Breast epithelium (tissue), 4 donors: ENCODE measurements around the gene FTCD. TPM values are rescaled to one million over a fixed set of nuclear protein-coding genes. Genes with fewer than 3 reads are reported as not detected.
"Not testable (repeated sequence)": the region's sequence is repeated elsewhere in the genome, so short reads cannot be mapped to it uniquely, and the experiment has no call there.

Experiments used
- DNase-seq, 2 donors: peaks; one replicate each; pipeline ENCODE4 v3.0.0-alpha.2; 2019; ENCODE audit warnings: low spot score in 2 of 2
- H3K27ac ChIP-seq, 2 donors: fragments of 200-600 bp; sonication (generic) in 1 of 2; one replicate each; pipeline ENCODE4 v1.5.1; 2016 to 2019; ENCODE audit warnings: mild to moderate bottlenecking in 1 of 2
- H3K27me3 ChIP-seq, 2 donors: fragments of 200-600 bp; sonication (generic) in 1 of 2; one replicate each; pipeline versions ENCODE4 v1.5.1 to v1.6.0; 2017 to 2019; ENCODE audit warnings: control low read depth in 1 of 2, mild to moderate bottlenecking in 1 of 2
- H3K36me3 ChIP-seq: fragments of 200-600 bp; one replicate; pipeline ENCODE4 v1.5.1; 2019
- H3K4me1 ChIP-seq, 2 donors: fragments of 200-600 bp; sonication (generic); one replicate each; pipeline ENCODE4 v1.5.1; 2016 to 2019; ENCODE audit warnings: control low read depth in 1 of 2
- H3K4me3 ChIP-seq, 3 donors: fragments of 200-600 bp; sonication (generic); 1 replicate in 2 of 3; 2 replicates in 1 of 3; pipeline ENCODE4 v1.5.1; 2016 to 2019; ENCODE audit warnings: mild to moderate bottlenecking in 3 of 3, moderate library complexity in 2 of 3
- H3K9me3 ChIP-seq, 2 donors: fragments of 200-600 bp; sonication (generic) in 1 of 2; one replicate each; pipeline ENCODE4 v1.5.1; 2016 to 2019; ENCODE audit warnings: control low read depth in 1 of 2
- POLR2A ChIP-seq: fragments of 450-650 bp; IDR thresholded peaks from one replicate; pipeline ENCODE4 v1.6.1; 2016; ENCODE audit warnings: antibody characterized with exemption, mild to moderate bottlenecking, moderate library complexity
- POLR2AphosphoS5 ChIP-seq, 3 donors: sonication (generic); formaldehyde crosslinking; IDR thresholded peaks; one replicate each; pipeline ENCODE4 v1.6.1; 2017; ENCODE audit warnings: antibody characterized with exemption in 3 of 3
- intact Hi-C: fragments of 100-400 bp; cut with DNase I; formaldehyde crosslinking; loops from one replicate; pipeline ENCODE4 v1.15.1; 2023; ENCODE audit warnings: low total_unique reads
- total RNA-seq, 3 donors: library from RNA; depleted of rRNA; stranded (reverse); fragments of >200 nt; gene quantifications; one replicate each; pipeline ENCODE4 v1.1.0, GENCODE V29; 2016
- TF ChIP-seq, protein P1 (sequence below), 3 donors: fragments of 450-650 bp; IDR thresholded peaks; one replicate each; pipeline ENCODE4 v1.5.1; 2016 to 2017; ENCODE audit warnings: antibody characterized with exemption in 3 of 3, mild to moderate bottlenecking in 3 of 3, moderate library complexity in 3 of 3

FTCD gene
- total RNA-seq, 3 donors from 2014 or later = 0.59 TPM; not detected in 2

DNA sequence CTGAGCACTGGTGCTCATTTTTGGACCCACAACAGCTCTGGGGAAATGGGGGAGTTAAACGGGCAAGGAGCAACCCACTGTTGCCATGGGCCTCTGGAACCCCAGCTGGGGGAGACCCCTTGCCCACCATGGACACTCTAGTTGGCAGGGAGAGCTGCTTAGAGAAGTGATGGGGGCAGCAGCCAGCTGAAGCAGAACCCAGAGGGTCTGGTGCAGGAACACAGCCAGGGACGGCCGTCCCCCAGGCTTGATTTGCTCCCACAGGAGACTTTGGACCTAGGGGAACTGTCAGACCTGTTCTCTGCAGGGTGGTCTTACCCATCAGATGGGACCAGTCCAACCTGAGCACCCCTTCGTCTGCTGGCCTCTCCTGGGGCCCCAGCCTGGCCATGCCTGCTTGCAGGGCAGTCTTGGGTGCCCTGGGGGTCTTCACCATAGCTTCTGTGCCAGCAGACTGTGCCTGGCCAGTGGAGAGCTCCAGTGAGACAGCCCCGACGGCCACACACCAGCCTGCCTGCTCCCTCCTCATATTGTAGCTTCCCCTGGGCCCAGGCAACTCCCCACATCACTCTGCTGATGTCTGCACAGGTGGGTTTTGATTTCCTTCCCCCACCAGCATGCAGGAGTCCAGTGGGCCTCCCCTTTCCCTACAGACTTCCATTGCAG is 17.6 kb upstream of the FTCD start:
- Histone ChIP-seq H3K4me1 (no peaks in the 10 kb centered on the region), H3K4me3 (no peak overlapping the region), H3K9me3 (peaks cover 0 to 5% of the 10 kb centered on the region in 2 donors), H3K27me3 (no peaks in the 10 kb centered on the region), H3K36me3 (no peaks in the 10 kb centered on the region), H3K27ac (no peak overlapping the region)
- DNase-seq = no peak
- intact Hi-C loops = no loop called here
- TF ChIP-seq, protein P1, sequence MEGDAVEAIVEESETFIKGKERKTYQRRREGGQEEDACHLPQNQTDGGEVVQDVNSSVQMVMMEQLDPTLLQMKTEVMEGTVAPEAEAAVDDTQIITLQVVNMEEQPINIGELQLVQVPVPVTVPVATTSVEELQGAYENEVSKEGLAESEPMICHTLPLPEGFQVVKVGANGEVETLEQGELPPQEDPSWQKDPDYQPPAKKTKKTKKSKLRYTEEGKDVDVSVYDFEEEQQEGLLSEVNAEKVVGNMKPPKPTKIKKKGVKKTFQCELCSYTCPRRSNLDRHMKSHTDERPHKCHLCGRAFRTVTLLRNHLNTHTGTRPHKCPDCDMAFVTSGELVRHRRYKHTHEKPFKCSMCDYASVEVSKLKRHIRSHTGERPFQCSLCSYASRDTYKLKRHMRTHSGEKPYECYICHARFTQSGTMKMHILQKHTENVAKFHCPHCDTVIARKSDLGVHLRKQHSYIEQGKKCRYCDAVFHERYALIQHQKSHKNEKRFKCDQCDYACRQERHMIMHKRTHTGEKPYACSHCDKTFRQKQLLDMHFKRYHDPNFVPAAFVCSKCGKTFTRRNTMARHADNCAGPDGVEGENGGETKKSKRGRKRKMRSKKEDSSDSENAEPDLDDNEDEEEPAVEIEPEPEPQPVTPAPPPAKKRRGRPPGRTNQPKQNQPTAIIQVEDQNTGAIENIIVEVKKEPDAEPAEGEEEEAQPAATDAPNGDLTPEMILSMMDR (IDR thresholded peaks at IDR 0.05) = no peak
- TF ChIP-seq POLR2AphosphoS5 (IDR thresholded peaks at IDR 0.05) (no peak), POLR2A (no peak)

DNA sequence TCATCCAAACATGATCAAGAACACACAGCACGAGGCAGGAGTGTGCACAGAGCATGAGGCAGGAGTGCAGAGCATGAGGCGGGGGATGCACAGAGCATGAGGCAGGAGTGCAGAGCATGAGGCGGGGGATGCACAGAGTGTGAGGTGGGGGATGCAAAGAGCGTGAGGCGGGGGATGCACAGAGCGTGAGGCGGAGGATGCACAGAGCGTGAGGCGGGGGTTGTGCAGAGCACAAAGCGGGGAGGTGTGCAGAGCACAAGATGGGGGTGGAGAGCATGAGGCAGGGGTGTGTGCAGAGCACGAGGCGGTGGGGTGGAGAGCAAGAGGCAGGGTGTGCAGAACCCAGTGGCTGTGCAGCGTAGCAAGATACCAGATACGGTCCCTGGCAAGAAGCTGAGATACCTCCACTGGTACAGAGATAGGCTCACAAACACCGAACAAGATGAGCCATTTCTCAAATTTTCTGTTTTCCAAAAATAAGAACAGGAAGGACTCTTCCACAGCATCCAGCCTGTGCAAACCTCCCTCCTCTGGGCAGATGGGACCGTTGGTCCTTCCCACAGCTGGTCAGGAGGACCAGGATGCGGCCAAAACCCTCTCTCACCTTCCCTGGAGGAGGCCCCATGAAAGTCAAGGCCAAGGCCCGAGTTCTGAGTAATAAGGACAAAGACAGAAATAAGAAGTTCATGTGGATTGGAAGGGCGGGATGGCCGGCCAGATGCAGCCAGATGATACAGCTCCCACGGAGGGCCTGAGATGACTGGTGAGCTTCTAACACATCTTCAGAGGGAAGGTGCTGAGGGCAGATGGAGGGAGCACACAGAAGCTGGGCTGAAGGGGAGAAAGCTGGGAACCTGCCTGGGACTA is 16.9 kb upstream of the FTCD start:
- Histone ChIP-seq H3K36me3 (no peaks in the 10 kb centered on the region), H3K27me3 (no peaks in the 10 kb centered on the region), H3K27ac (no peak overlapping the region), H3K9me3 (peaks cover 0 to 5% of the 10 kb centered on the region in 2 donors), H3K4me1 (no peaks in the 10 kb centered on the region), H3K4me3 (no peak overlapping the region)
- TF ChIP-seq POLR2A (no peak), POLR2AphosphoS5 (IDR thresholded peaks at IDR 0.05) (no peak)
- TF ChIP-seq, protein P1 (IDR thresholded peaks at IDR 0.05) = no peak
- DNase-seq = no peak
- intact Hi-C loops = no loop called here

DNA sequence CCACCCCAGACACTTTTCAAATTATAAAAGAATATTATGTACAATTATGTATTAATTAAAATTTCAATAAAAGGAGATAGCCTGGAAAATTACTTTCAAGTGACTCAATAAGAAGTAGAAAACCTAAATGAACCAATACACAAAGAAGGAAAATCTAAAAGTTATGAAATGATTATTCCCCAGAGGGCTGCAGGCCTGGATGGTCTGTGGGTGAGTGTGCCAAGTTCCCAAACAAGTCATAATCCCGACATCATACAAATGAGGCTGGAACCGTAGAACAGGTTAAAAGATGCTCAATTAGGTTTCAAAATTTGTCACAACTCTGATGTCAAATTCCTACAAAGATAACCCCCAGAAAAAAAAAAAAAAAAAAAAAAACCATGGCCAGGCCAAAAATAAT is 16.2 kb upstream of the FTCD start:
- intact Hi-C loops = no loop called here
- peaks cover 0 to 2% of the 10 kb centered on the region in 2 donors for H3K9me3 ChIP-seq
- DNase-seq = no peak
- H3K4me1 ChIP-seq = no peaks in the 10 kb centered on the region
- TF ChIP-seq POLR2A = no peak
- no peaks in the 10 kb centered on the region for H3K36me3 ChIP-seq
- no peaks in the 10 kb centered on the region for H3K27me3 ChIP-seq
- no peak overlapping the region for H3K27ac ChIP-seq
- no peak overlapping the region for H3K4me3 ChIP-seq

DNA sequence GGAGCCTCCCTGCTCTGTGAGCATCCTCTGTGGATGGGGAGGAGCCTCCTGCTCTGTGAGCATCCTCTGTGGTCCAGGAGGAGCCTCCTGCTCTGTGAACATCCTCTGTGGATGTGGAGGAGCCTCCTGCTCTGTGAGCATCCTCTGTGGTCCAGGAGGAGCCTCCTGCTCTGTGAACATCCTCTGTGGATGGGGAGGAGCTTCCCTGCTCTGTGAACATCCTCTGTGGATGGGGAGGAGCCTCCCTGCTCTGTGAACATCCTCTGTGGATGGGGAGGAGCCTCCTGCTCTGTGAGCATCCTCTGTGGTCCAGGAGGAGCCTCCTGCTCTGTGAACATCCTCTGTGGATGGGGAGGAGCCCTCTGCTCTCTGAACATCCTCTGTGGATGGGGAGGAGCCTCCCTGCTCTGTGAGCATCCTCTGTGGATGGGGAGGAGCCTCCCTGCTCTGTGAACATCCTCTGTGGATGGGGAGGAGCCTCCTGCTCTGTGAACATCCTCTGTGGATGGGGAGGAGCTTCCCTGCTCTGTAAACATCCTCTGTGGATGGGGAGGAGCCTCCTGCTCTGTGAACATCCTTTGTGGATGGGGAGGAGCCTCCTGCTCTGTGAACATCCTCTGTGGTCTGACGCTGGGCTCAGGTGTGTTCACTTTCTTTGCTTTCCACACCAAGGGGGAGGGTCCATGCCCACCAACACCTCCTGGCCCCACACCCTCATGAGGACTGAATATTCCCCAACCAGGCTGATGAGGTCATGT is 15.2 kb upstream of the FTCD start:
- intact Hi-C loops, H3K36me3 ChIP-seq, H3K4me1 ChIP-seq, H3K9me3 ChIP-seq, H3K27ac ChIP-seq, H3K4me3 ChIP-seq, DNase-seq, H3K27me3 ChIP-seq: not testable (repeated sequence)

DNA sequence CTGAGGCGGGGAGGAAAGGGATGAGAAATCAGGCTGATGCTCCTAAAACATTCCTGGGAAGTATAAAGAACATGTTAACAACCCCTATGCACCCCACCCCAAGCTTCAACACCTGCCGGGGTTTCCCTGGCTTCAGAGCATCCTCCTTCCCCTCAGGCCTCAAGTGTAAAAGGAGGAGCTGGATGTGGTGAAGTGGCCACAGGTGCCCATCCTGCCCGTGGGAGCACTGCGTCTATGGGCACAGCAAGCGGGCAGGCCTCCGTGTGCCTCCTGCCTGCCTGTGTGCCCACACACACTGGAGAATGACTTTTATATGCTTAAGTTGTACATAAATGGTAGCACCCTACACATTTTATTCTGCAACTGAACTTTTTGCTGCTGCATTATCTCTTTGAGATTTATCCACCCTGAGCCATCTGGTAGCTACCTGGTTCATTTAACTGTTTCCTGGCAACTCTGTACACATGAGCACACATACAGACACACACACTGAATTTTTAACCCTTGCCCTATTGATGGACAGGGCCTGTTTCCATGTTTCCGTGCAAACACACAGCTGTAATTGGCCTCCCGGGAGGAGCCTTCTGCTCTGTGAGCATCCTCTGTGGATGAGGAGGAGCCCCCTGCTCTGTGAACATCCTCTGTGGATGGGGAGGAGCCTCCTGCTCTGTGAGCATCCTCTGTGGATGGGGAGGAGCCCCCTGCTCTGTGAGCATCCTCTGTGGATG is 13.4 kb upstream of the FTCD start:
- H3K4me1 ChIP-seq = no peaks in the 10 kb centered on the region
- H3K4me3 ChIP-seq = no peak overlapping the region
- no peaks in the 10 kb centered on the region for H3K27me3 ChIP-seq
- H3K36me3 ChIP-seq = no peaks in the 10 kb centered on the region
- intact Hi-C loops = no loop called here
- no peaks in the 10 kb centered on the region for H3K9me3 ChIP-seq
- TF ChIP-seq, protein P1 (IDR thresholded peaks at IDR 0.05) = no peak
- no peak for TF ChIP-seq POLR2AphosphoS5 (IDR thresholded peaks at IDR 0.05)
- no peak for TF ChIP-seq POLR2A
- no peak for DNase-seq
- H3K27ac ChIP-seq = no peak overlapping the region
